ENCODE results near the gene RIOX2. TPM values are rescaled to one million over a fixed set of nuclear protein-coding genes. Genes with fewer than 3 reads are reported as not detected.
"Not testable (repeated sequence)": the region's sequence is repeated elsewhere in the genome, so short reads cannot be mapped to it uniquely, and the experiment has no call there.

Gene RIOX2
- total RNA-seq, 1 donor from 2014 or later, result 9.5 TPM

- DNase-seq, result no peak
- Histone ChIP-seq H3K27ac (replicated peaks) (no peak overlapping the region), H3K9me3 (replicated peaks) (no peaks in the 10 kb centered on the region), H3K4me3 (no peak overlapping the region), H3K4me1 (peaks cover 27% of the 10 kb centered on the region), H3K36me3 (peaks cover 73% of the 10 kb centered on the region), H3K27me3 (ENCODE audit: low read depth) (no peaks in the 10 kb centered on the region)
- intact Hi-C loops (cut with micrococcal nuclease), result no loop called here
- TF ChIP-seq CTCF (IDR thresholded peaks at IDR 0.05; ENCODE audit: borderline replicate concordance), result no peak
These were observed 55.7 kb downstream of the RIOX2 start for GRCh38 chr3:97916576-97916975.

- Histone ChIP-seq H3K9me3 (replicated peaks) (no peaks in the 10 kb centered on the region), H3K27ac (replicated peaks) (no peak overlapping the region), H3K4me3 (no peak overlapping the region), H3K4me1 (peaks cover 37% of the 10 kb centered on the region), H3K36me3 (peaks cover 57% of the 10 kb centered on the region), H3K27me3 (ENCODE audit: low read depth) (no peaks in the 10 kb centered on the region)
- intact Hi-C loops (cut with micrococcal nuclease), result no loop called here
- no peak for DNase-seq
- TF ChIP-seq CTCF (IDR thresholded peaks at IDR 0.05; ENCODE audit: borderline replicate concordance), result no peak
These were observed 57.8 kb downstream of the RIOX2 start for GRCh38 chr3:97914388-97914787.

GRCh38 chr3:97911459-97911858, 60.8 kb downstream of the RIOX2 start:
- H3K27me3 ChIP-seq (ENCODE audit: low read depth), result no peaks in the 10 kb centered on the region
- H3K36me3 ChIP-seq, result peaks cover 46% of the 10 kb centered on the region
- no peak overlapping the region for H3K4me3 ChIP-seq
- intact Hi-C loops (cut with micrococcal nuclease), result no loop called here
- DNase-seq, result no peak
- peaks cover 17% of the 10 kb centered on the region for H3K4me1 ChIP-seq
- peak overlapping the region; percentile 59 for H3K27ac ChIP-seq (replicated peaks)
- TF ChIP-seq CTCF (IDR thresholded peaks at IDR 0.05; ENCODE audit: borderline replicate concordance), result no peak
- no peaks in the 10 kb centered on the region for H3K9me3 ChIP-seq (replicated peaks)

- Histone ChIP-seq H3K27ac (replicated peaks) (peak overlapping the region; percentile 59), H3K4me3 (no peak overlapping the region), H3K9me3 (replicated peaks) (no peaks in the 10 kb centered on the region), H3K4me1 (peaks cover 12% of the 10 kb centered on the region), H3K27me3 (ENCODE audit: low read depth) (no peaks in the 10 kb centered on the region), H3K36me3 (peaks cover 41% of the 10 kb centered on the region)
- intact Hi-C loops (cut with micrococcal nuclease), result no loop called here
- no peak for TF ChIP-seq CTCF (IDR thresholded peaks at IDR 0.05; ENCODE audit: borderline replicate concordance)
- DNase-seq, result no peak
These were observed 61.3 kb downstream of the RIOX2 start for GRCh38 chr3:97910931-97911351.

GRCh38 chr3:97910236-97910831, 61.9 kb downstream of the RIOX2 start:
- DNase-seq; intact Hi-C loops (cut with micrococcal nuclease); H3K9me3 ChIP-seq (replicated peaks); H3K27me3 ChIP-seq (ENCODE audit: low read depth): not testable (repeated sequence)
- Histone ChIP-seq H3K4me1 (peaks cover 12% of the 10 kb centered on the region), H3K36me3 (peaks cover 35% of the 10 kb centered on the region), H3K4me3 (peak overlapping the region; percentile 42), H3K27ac (replicated peaks) (peak overlapping the region; percentile 59)

GRCh38 chr3:97909830-97910229, 62.4 kb downstream of the RIOX2 start:
- H3K27ac ChIP-seq (replicated peaks); H3K4me3 ChIP-seq; intact Hi-C loops (cut with micrococcal nuclease); DNase-seq; H3K27me3 ChIP-seq (ENCODE audit: low read depth); H3K9me3 ChIP-seq (replicated peaks): not testable (repeated sequence)
- Histone ChIP-seq H3K36me3 (peaks cover 30% of the 10 kb centered on the region), H3K4me1 (peaks cover 12% of the 10 kb centered on the region)

Data from left ventricle myocardium inferior (tissue), 1 donor.